Breast epithelium (tissue), 4 donors: ENCODE measurements around the gene SLC25A10. TPM values are rescaled to one million over a fixed set of nuclear protein-coding genes. Genes with fewer than 3 reads are reported as not detected.
A peak's percentile ranks its signal among the peaks of the same experiment; 100 is the strongest.

Experiments used
- DNase-seq, 2 donors: peaks; one replicate each; pipeline ENCODE4 v3.0.0-alpha.2; 2019; ENCODE audit warnings: low spot score in 2 of 2
- H3K27ac ChIP-seq, 2 donors: fragments of 200-600 bp; sonication (generic) in 1 of 2; one replicate each; pipeline ENCODE4 v1.5.1; 2016 to 2019; ENCODE audit warnings: mild to moderate bottlenecking in 1 of 2
- H3K27me3 ChIP-seq, 2 donors: fragments of 200-600 bp; sonication (generic) in 1 of 2; one replicate each; pipeline versions ENCODE4 v1.5.1 to v1.6.0; 2017 to 2019; ENCODE audit warnings: control low read depth in 1 of 2, mild to moderate bottlenecking in 1 of 2
- H3K36me3 ChIP-seq: fragments of 200-600 bp; one replicate; pipeline ENCODE4 v1.5.1; 2019
- H3K4me1 ChIP-seq, 2 donors: fragments of 200-600 bp; sonication (generic); one replicate each; pipeline ENCODE4 v1.5.1; 2016 to 2019; ENCODE audit warnings: control low read depth in 1 of 2
- H3K4me3 ChIP-seq, 3 donors: fragments of 200-600 bp; sonication (generic); 1 replicate in 2 of 3; 2 replicates in 1 of 3; pipeline ENCODE4 v1.5.1; 2016 to 2019; ENCODE audit warnings: mild to moderate bottlenecking in 3 of 3, moderate library complexity in 2 of 3
- H3K9me3 ChIP-seq, 2 donors: fragments of 200-600 bp; sonication (generic) in 1 of 2; one replicate each; pipeline ENCODE4 v1.5.1; 2016 to 2019; ENCODE audit warnings: control low read depth in 1 of 2
- CTCF ChIP-seq, 3 donors: fragments of 450-650 bp; IDR thresholded peaks; one replicate each; pipeline ENCODE4 v1.5.1; 2016 to 2017; ENCODE audit warnings: antibody characterized with exemption in 3 of 3, mild to moderate bottlenecking in 3 of 3, moderate library complexity in 3 of 3
- POLR2A ChIP-seq: fragments of 450-650 bp; IDR thresholded peaks from one replicate; pipeline ENCODE4 v1.6.1; 2016; ENCODE audit warnings: antibody characterized with exemption, mild to moderate bottlenecking, moderate library complexity
- POLR2AphosphoS5 ChIP-seq, 3 donors: sonication (generic); formaldehyde crosslinking; IDR thresholded peaks; one replicate each; pipeline ENCODE4 v1.6.1; 2017; ENCODE audit warnings: antibody characterized with exemption in 3 of 3
- intact Hi-C: fragments of 100-400 bp; cut with DNase I; formaldehyde crosslinking; loops from one replicate; pipeline ENCODE4 v1.15.1; 2023; ENCODE audit warnings: low total_unique reads
- total RNA-seq, 3 donors: library from RNA; depleted of rRNA; stranded (reverse); fragments of >200 nt; gene quantifications; one replicate each; pipeline ENCODE4 v1.1.0, GENCODE V29; 2016

Gene SLC25A10
- total RNA-seq, 3 donors from 2014 or later, result 9.8 to 28.0 (median 24.4) TPM

- DNase-seq, result no peak
- peak overlapping the region; percentile 79 to 94 (median 80) for H3K4me3 ChIP-seq
- peak overlapping the region; percentile 40 to 71 for H3K27ac ChIP-seq
- no peaks in the 10 kb centered on the region for H3K27me3 ChIP-seq
- H3K36me3 ChIP-seq, result no peaks in the 10 kb centered on the region
- no peak for TF ChIP-seq POLR2AphosphoS5 (IDR thresholded peaks at IDR 0.05)
- no peak for TF ChIP-seq POLR2A
- no peak for TF ChIP-seq CTCF (IDR thresholded peaks at IDR 0.05)
- intact Hi-C loops, result no loop called here
- peaks cover 11 to 19% of the 10 kb centered on the region in 2 donors for H3K4me1 ChIP-seq
- H3K9me3 ChIP-seq, result no peaks in the 10 kb centered on the region
Measured at GRCh38 chr17:81712468-81713003, 452 bp downstream of the SLC25A10 start.

- Histone ChIP-seq H3K27ac (peak overlapping the region; percentile 40 to 71), H3K27me3 (no peaks in the 10 kb centered on the region), H3K9me3 (no peaks in the 10 kb centered on the region), H3K4me3 (peak overlapping the region; percentile 79 to 94 (median 80)), H3K36me3 (no peaks in the 10 kb centered on the region), H3K4me1 (peaks cover 11 to 19% of the 10 kb centered on the region in 2 donors)
- intact Hi-C loops, result no loop called here
- TF ChIP-seq CTCF (IDR thresholded peaks at IDR 0.05), result no peak
- TF ChIP-seq POLR2A, result no peak
- TF ChIP-seq POLR2AphosphoS5 (IDR thresholded peaks at IDR 0.05), result no peak
- DNase-seq, result no peak
Measured at GRCh38 chr17:81713004-81713555, 996 bp downstream of the SLC25A10 start.

- intact Hi-C loops, result no loop called here
Measured at GRCh38 chr17:81713556-81714411, 1.7 kb downstream of the SLC25A10 start.

GRCh38 chr17:81714412-81715106 lies 2.5 kb downstream of the SLC25A10 start:
- Histone ChIP-seq H3K9me3 (no peaks in the 10 kb centered on the region), H3K4me3 (no peak overlapping the region), H3K27me3 (no peaks in the 10 kb centered on the region), H3K4me1 (peaks cover 11 to 19% of the 10 kb centered on the region in 2 donors), H3K36me3 (no peaks in the 10 kb centered on the region), H3K27ac (no peak overlapping the region)
- TF ChIP-seq POLR2AphosphoS5 (IDR thresholded peaks at IDR 0.05) (no peak), CTCF (IDR thresholded peaks at IDR 0.05) (no peak), POLR2A (no peak)
- no peak for DNase-seq
- intact Hi-C loops, result no loop called here

More at GRCh38 chr17:81713556-81714411, 1.7 kb downstream of the SLC25A10 start:
- TF ChIP-seq POLR2AphosphoS5 (IDR thresholded peaks at IDR 0.05), result no peak
- no peak for TF ChIP-seq POLR2A
- TF ChIP-seq CTCF (IDR thresholded peaks at IDR 0.05), result no peak
- Histone ChIP-seq H3K9me3 (no peaks in the 10 kb centered on the region), H3K4me3 (peak overlapping the region in 2 of 3 donors; percentile 79 to 94), H3K4me1 (peaks cover 11 to 19% of the 10 kb centered on the region in 2 donors), H3K27me3 (no peaks in the 10 kb centered on the region), H3K27ac (peak overlapping the region; percentile 15 to 48), H3K36me3 (no peaks in the 10 kb centered on the region)
- DNase-seq, result no peak
